GM12878 (cell line): Measurements from ENCODE around the gene PLEKHM1. TPM values are rescaled to one million over a fixed set of nuclear protein-coding genes. Genes with fewer than 3 reads are reported as not detected.

Experiments used
- JUNB ChIP-seq: IDR thresholded peaks from 2 replicates; pipeline ENCODE4 v1.6.1; 2016; ENCODE audit warnings: antibody characterized with exemption, mild to moderate bottlenecking
- KDM1A ChIP-seq: fragments of 200-600 bp; sonication (generic); IDR thresholded peaks from 2 replicates; pipeline ENCODE4 v1.6.1; 2016; ENCODE audit warnings: borderline replicate concordance
- KLF5 ChIP-seq: fragments of 450-650 bp; IDR thresholded peaks from 2 replicates; pipeline ENCODE4 v1.6.1; 2014; ENCODE audit warnings: mild to moderate bottlenecking; ENCODE audit not compliant: partially characterized antibody
- MEF2B ChIP-seq: fragments of 450-650 bp; IDR thresholded peaks from 2 replicates; pipeline ENCODE4 v1.6.1; 2018; ENCODE audit warnings: mild to moderate bottlenecking, moderate library complexity; ENCODE audit not compliant: partially characterized antibody, poor library complexity, severe bottlenecking
- RBBP5 ChIP-seq: fragments of 200-600 bp; sonication (generic); conservative IDR thresholded peaks from 2 replicates; pipeline ENCODE4 v1.6.1; 2016
- SMAD5 ChIP-seq: IDR thresholded peaks from 2 replicates; pipeline ENCODE4 v1.6.1; 2016; ENCODE audit warnings: antibody characterized with exemption, low read depth
- TAF1 ChIP-seq: IDR thresholded peaks from 2 replicates; pipeline ENCODE4 v1.6.1; 2011; ENCODE audit warnings: mild to moderate bottlenecking, low read depth, low read length, borderline replicate concordance
- WRNIP1 ChIP-seq: IDR thresholded peaks from 2 replicates; pipeline ENCODE4 v1.6.1; 2011; ENCODE audit warnings: low read depth, low read length, improper control_type of control experiment, borderline replicate concordance
- ZBTB33 ChIP-seq: fragments of 450-650 bp; IDR thresholded peaks from 2 replicates; pipeline ENCODE4 v1.6.1; 2017; ENCODE audit warnings: mild to moderate bottlenecking
- ZSCAN29 ChIP-seq: fragments of 450-650 bp; IDR thresholded peaks from 2 replicates; pipeline ENCODE4 v1.6.1; 2017; ENCODE audit warnings: mild to moderate bottlenecking, moderate library complexity
- polyA plus RNA-seq, 11 experiments: library from polyadenylated mRNA; depleted of rRNA in 4 of 11; unstranded in 6 of 11; stranded (reverse) in 5 of 11; fragments of >200 nt; fragmentation: Nextera tagmentation in 4 of 11; fragmentation: Illumina TruSeq in 1 of 11; extraction: Ambion mirVana in 4 of 11; extraction: Trizol in 1 of 11; gene quantifications; 1 replicate in 1 of 11; 2 replicates in 10 of 11; pipeline versions ENCODE4 v1.2.1 to v1.2.3, GENCODE V29; 2011 to 2016; ENCODE audit warnings: inconsistent platforms in 2 of 11, missing spikeins in 2 of 11, low read depth in 1 of 11
- total RNA-seq, 4 experiments: library from RNA; depleted of rRNA in 3 of 4; stranded (reverse); fragments of >200 nt in 3 of 4; fragmentation: Illumina TruSeq in 1 of 4; extraction: Trizol in 1 of 4; gene quantifications; 2 replicates each; pipeline versions ENCODE4 v1.2.1 to v1.2.3, GENCODE V29; 2013 to 2021

PLEKHM1 gene
- total and polyA plus RNA-seq, 10 of the 15 experiments (the other 5 are each of a cell fraction or from before 2014, with no cell fraction given), result 0.21 to 27.8 (median 9.4) TPM

- TF ChIP-seq MEF2B, result no peak
- TF ChIP-seq KLF5, result no peak
- TF ChIP-seq SMAD5, result no peak
- no peak for TF ChIP-seq WRNIP1
- TF ChIP-seq RBBP5, result no peak
- TF ChIP-seq JUNB, result no peak
- no peak for TF ChIP-seq TAF1
- no peak for TF ChIP-seq ZBTB33
- TF ChIP-seq KDM1A, result no peak
- no peak for TF ChIP-seq ZSCAN29
Measured at GRCh38 chr17:45395569-45396415, 94.7 kb downstream of the PLEKHM1 start (continued).
